IMR-90 (cell line): ENCODE results near the gene RAI1. TPM values are rescaled to one million over a fixed set of nuclear protein-coding genes. Genes with fewer than 3 reads are reported as not detected.

Experiments
- ATAC-seq: fragments of 200-7000 bp; cut with Tn5 transposase; 2 replicates; pipeline ENCODE4 v1.9.1; 2020; ENCODE audit warnings: low read depth, mild to moderate bottlenecking, moderate library complexity
- BruUV-seq: library from RNA; stranded (reverse); fragments of 400-500 nt; replicated peaks from 2 replicates; lab custom pipeline; 2021; lab: Mats Ljungman, UMichigan
- CTCF ChIA-PET: fragments of 300-600 bp; formaldehyde crosslinking; extraction: SDS; loops from one replicate; lab custom pipeline; 2021; ENCODE audit warnings: antibody characterized with exemption; lab: Yijun Ruan, JAX
- POLR2A ChIA-PET: fragments of 300-600 bp; sonication (Branson Sonifier 250); formaldehyde crosslinking; loops from one replicate; lab custom pipeline; 2022; ENCODE audit warnings: antibody characterized with exemption; ENCODE audit not compliant: unreplicated experiment; lab: Charles Lee
- DNase-seq: peaks from one replicate; pipeline ENCODE4 v3.0.0; 2013
- H2AFZ ChIP-seq: replicated peaks from 2 replicates; pipeline ENCODE3; 2013; ENCODE audit warnings: low read length, mild to moderate bottlenecking; ENCODE audit not compliant: poor library complexity
- H2AK5ac ChIP-seq: 2 replicates; pipeline ENCODE4 v1.6.1; 2013; ENCODE audit warnings: low read depth, low read length, inconsistent platforms
- H2AK9ac ChIP-seq: replicated peaks from 2 replicates; pipeline ENCODE3; 2013; ENCODE audit warnings: mild to moderate bottlenecking, low read depth, low read length, moderate library complexity; ENCODE audit not compliant: poor library complexity
- H2BK120ac ChIP-seq: 2 replicates; pipeline ENCODE4 v1.6.1; 2013; ENCODE audit warnings: low read depth, low read length, inconsistent platforms
- H2BK15ac ChIP-seq: 3 replicates; pipeline ENCODE4 v1.6.1; 2013; ENCODE audit warnings: low read depth, low read length, inconsistent platforms
- H2BK20ac ChIP-seq: 2 replicates; pipeline ENCODE4 v1.6.1; 2013; ENCODE audit warnings: low read depth, mild to moderate bottlenecking, inconsistent platforms, low read length, moderate library complexity
- H2BK5ac ChIP-seq: 2 replicates; pipeline ENCODE4 v1.6.1; 2013; ENCODE audit warnings: mild to moderate bottlenecking, low read depth, low read length, inconsistent platforms; ENCODE audit not compliant: poor library complexity, severe bottlenecking
- H3K14ac ChIP-seq: replicated peaks from 2 replicates; pipeline ENCODE4 v1.6.1; 2013; ENCODE audit warnings: low read depth, low read length, inconsistent platforms
- H3K18ac ChIP-seq: 2 replicates; pipeline ENCODE4 v1.6.1; 2013; ENCODE audit warnings: low read depth, low read length, control low read depth
- H3K23ac ChIP-seq: 2 replicates; pipeline ENCODE4 v1.6.1; 2013; ENCODE audit warnings: low read depth, low read length, inconsistent platforms
- H3K27ac ChIP-seq: 2 replicates; pipeline ENCODE4 v1.5.1; 2013; ENCODE audit warnings: mild to moderate bottlenecking, control low read depth, low read length; ENCODE audit not compliant: insufficient read depth
- H3K27me3 ChIP-seq: 2 replicates; pipeline ENCODE4 v1.6.1; 2013; ENCODE audit warnings: low read length; ENCODE audit not compliant: control insufficient read depth, insufficient read depth
- H3K36me3 ChIP-seq: 2 replicates; pipeline ENCODE4 v1.6.1; 2013; ENCODE audit warnings: low read length, mixed read lengths; ENCODE audit not compliant: control insufficient read depth, insufficient read depth
- H3K4ac ChIP-seq: 2 replicates; pipeline ENCODE4 v1.6.1; 2013; ENCODE audit warnings: low read depth, low read length, inconsistent platforms
- H3K4me1 ChIP-seq: 2 replicates; pipeline ENCODE4 v1.6.1; 2013; ENCODE audit warnings: low read length, mixed read lengths; ENCODE audit not compliant: control insufficient read depth, insufficient read depth
- H3K4me2 ChIP-seq: 2 replicates; pipeline ENCODE4 v1.6.1; 2013; ENCODE audit warnings: low read depth, mild to moderate bottlenecking, control low read depth, low read length, moderate library complexity
- H3K4me3 ChIP-seq: 2 replicates; pipeline ENCODE4 v1.5.1; 2013; ENCODE audit warnings: low read depth, mild to moderate bottlenecking, control low read depth, low read length, moderate library complexity; ENCODE audit not compliant: insufficient read depth
- H3K56ac ChIP-seq: 2 replicates; pipeline ENCODE4 v1.6.1; 2013; ENCODE audit warnings: low read length, inconsistent platforms; ENCODE audit not compliant: insufficient read depth; ENCODE audit errors: extremely low read depth
- H3K79me1 ChIP-seq, 2 experiments: 2 replicates each; pipeline ENCODE4 v1.6.1; 2013; ENCODE audit warnings: low read length in 2 of 2, inconsistent platforms in 1 of 2, low read depth in 1 of 2
- H3K9ac ChIP-seq: 2 replicates; pipeline ENCODE4 v1.6.1; 2013; ENCODE audit warnings: low read depth, low read length, control low read depth
- H3K9me1 ChIP-seq: 2 replicates; pipeline ENCODE4 v1.6.1; 2013; ENCODE audit warnings: low read length, inconsistent platforms; ENCODE audit not compliant: insufficient read depth
- H3K9me3 ChIP-seq: 2 replicates; pipeline ENCODE4 v1.6.1; 2013; ENCODE audit warnings: low read length; ENCODE audit not compliant: control insufficient read depth, insufficient read depth
- H4K20me1 ChIP-seq: 2 replicates; pipeline ENCODE4 v1.6.1; 2013; ENCODE audit warnings: low read length, inconsistent platforms; ENCODE audit not compliant: insufficient read depth
- H4K5ac ChIP-seq: 2 replicates; pipeline ENCODE4 v1.6.1; 2013; ENCODE audit warnings: mild to moderate bottlenecking, low read depth, low read length, control low read depth
- H4K8ac ChIP-seq, 2 experiments: 2 replicates each; pipeline ENCODE4 v1.6.1; 2013; ENCODE audit warnings: low read depth in 2 of 2, low read length in 2 of 2, control low read depth in 1 of 2, inconsistent platforms in 1 of 2
- H4K91ac ChIP-seq: 2 replicates; pipeline ENCODE4 v1.6.1; 2013; ENCODE audit warnings: low read depth, low read length, inconsistent platforms; ENCODE audit not compliant: insufficient read depth
- POLR2A ChIP-seq: IDR thresholded peaks from 2 replicates; pipeline ENCODE4 v1.6.1; 2012; ENCODE audit warnings: mild to moderate bottlenecking, low read depth, low read length
- USF2 ChIP-seq: fragments of 150-350 bp; IDR thresholded peaks from 2 replicates; pipeline ENCODE4 v1.6.1; 2017; ENCODE audit warnings: mild to moderate bottlenecking, antibody characterized with exemption, low read length, low read depth
- WGBS, 2 experiments: methylation state at CpG; one replicate each; pipeline versions ENCODE4 v1.1.5 to v1.1.7; 2013; ENCODE audit warnings: missing lambda C conversion rate in 2 of 2; ENCODE audit not compliant: insufficient read length in 1 of 2; ENCODE audit errors: extremely low coverage in 2 of 2; 5-methylcytosine and 5-hydroxymethylcytosine counted together
- dilution Hi-C: fragments of 300-500 bp; cut with HindIII; formaldehyde crosslinking; loops from one replicate; pipeline ENCODE4 v1.14.3; 2018; ENCODE audit warnings: low sequenced_read_pairs; ENCODE audit not compliant: unreplicated experiment
- in situ Hi-C: fragments of 300-500 bp; cut with MboI; formaldehyde crosslinking; loops from 3 replicates; pipeline ENCODE4 v1.14.3; 2019; ENCODE audit warnings: low sequenced_read_pairs, inconsistent platforms, mixed read lengths
- intact Hi-C: fragments of 100-400 bp; cut with micrococcal nuclease; formaldehyde crosslinking; loops from 2 replicates; pipeline ENCODE4 v1.10.0; 2022
- polyA plus RNA-seq, 3 experiments: library from polyadenylated mRNA; depleted of rRNA; stranded (reverse); fragments of >200 nt; gene quantifications; 2 replicates each; pipeline ENCODE4 v1.2.3, GENCODE V29; 2012; ENCODE audit warnings: low replicate concordance in 1 of 3
- total RNA-seq: library from RNA; depleted of rRNA; stranded (reverse); fragments of >200 nt; gene quantifications from 2 replicates; pipeline ENCODE4 v1.2.3, GENCODE V29; 2012

RAI1 gene
- total and polyA plus RNA-seq, 2 of the 4 experiments (the other 2 are of a cell fraction), result 1.8 to 10.5 TPM

- intact Hi-C loops, result loop anchor here (10.0 kb wide), 1 partner anchor 395 kb away; no protein-coding TSS in a partner anchor
- peaks cover 28% of the 10 kb centered on the region for H3K9me1 ChIP-seq
- H2BK120ac ChIP-seq, result no peak overlapping the region
- H3K4me1 ChIP-seq, result peaks cover 20% of the 10 kb centered on the region
- DNase-seq (peak; percentile 43), ATAC-seq (no peak)
- H4K5ac ChIP-seq, result no peak overlapping the region
- POLR2A ChIA-PET, result no interaction called here
- TF ChIP-seq POLR2A, result no peak
- TF ChIP-seq USF2, result peak; percentile 94
- no peaks in the 10 kb centered on the region for H3K27me3 ChIP-seq
- dilution Hi-C loops, result no loop called here
- no TSS peak for BruUV-seq
- peaks cover 74% of the 10 kb centered on the region for H4K20me1 ChIP-seq
- H3K18ac ChIP-seq, result no peak overlapping the region
- no peak overlapping the region for H3K9ac ChIP-seq
- no peak overlapping the region for H3K56ac ChIP-seq
- H4K91ac ChIP-seq, result no peak overlapping the region
- H3K9me3 ChIP-seq, result no peaks in the 10 kb centered on the region
- H2AK5ac ChIP-seq, result peak overlapping the region; percentile 0; the same call in 1 of the 2 replicates
- H3K79me1 ChIP-seq, result peaks cover 37 to 92% of the 10 kb centered on the region in 2 experiments
- no peak overlapping the region for H3K4me2 ChIP-seq
- no peak overlapping the region for H3K4ac ChIP-seq
- no peak overlapping the region for H3K14ac ChIP-seq
- no peak overlapping the region for H3K27ac ChIP-seq
- no peak overlapping the region for H2BK20ac ChIP-seq
- no CpG with 5 or more reads among the region's 6 CpGs for WGBS, 2 experiments
- H2BK15ac ChIP-seq, result no peak overlapping the region
- H2AFZ ChIP-seq, result peak overlapping the region; percentile 1
- H4K8ac ChIP-seq, result no peak overlapping the region; a peak in 1 of 4 replicates
- in situ Hi-C loops, result no loop called here
- CTCF ChIA-PET, result interaction anchor here (1.0 kb wide), 1 partner anchor 59 kb away, joined by 4 read pairs; no protein-coding TSS in a partner anchor
- H2AK9ac ChIP-seq, result no peak overlapping the region
- H3K4me3 ChIP-seq, result no peak overlapping the region
- H3K36me3 ChIP-seq, result peaks cover 5% of the 10 kb centered on the region; the same call in 1 of the 2 replicates
- no peak overlapping the region for H2BK5ac ChIP-seq
- no peak overlapping the region for H3K23ac ChIP-seq
Observed at GRCh38 chr17:17749921-17750320, 68.7 kb downstream of the RAI1 start.
